GM19372 (cell line): ENCODE measurements around the gene DRG2.

Experiments
- ATAC-seq: cut with Tn5 transposase; IDR thresholded peaks from one replicate; pipeline ENCODE4 v1.9.1; 2021; ENCODE audit warnings: mild to moderate bottlenecking, low read depth, moderate library complexity; ENCODE audit not compliant: unreplicated experiment

DRG2 gene

DNA sequence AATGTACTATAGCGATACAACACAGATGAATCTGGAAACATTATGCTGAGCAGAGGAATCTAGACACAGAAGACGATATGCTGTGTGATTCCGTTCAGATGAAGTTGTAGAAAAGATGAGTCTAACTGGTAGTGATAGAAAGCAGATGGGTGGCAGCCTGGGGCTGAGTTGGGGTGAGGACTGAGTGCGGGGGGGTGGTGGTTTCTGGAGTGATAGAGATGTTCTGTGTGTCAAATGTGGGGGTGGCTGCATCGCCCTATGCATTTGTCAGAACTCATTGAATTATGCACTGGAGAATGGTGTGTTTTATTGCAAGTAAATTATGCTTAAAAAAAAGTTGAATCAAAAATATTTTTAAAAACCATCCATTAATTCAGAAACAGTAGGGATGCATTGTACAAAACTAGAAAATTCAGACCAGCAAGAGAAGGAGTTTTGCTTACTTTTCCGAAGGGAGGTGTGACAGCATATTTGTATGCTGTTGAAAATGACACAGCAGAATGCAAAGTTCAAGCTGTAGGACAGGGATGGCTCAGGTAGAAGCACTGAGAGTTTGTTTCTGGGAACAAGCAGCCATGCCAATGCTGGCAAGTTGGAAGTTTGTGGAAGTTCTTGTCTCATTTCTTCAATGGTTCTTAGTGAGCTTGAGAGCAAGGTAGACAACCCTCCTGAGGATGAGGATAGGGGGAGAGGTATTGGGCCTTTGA, 13.0 kb upstream of the DRG2 start:
- ATAC-seq: no peak

DNA sequence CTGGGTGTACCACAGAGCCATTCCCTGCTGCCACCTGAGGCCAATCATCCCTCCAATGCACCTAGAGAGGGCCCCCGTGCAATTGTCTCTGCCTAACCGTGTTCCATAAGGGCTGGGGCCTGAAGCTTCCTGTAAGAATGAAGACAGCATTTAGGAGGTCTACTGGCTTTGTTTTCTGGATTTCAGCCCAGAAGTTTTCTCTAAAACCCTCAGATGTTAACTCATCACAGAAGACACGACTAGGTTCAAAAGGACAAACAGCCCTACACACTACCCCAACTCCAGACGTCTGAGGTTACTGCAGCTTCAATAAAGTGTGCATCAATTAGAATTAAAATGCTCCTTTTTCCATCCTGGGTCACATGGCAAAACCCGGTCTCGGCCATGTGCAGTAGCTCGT, 10.8 kb upstream of the DRG2 start:
- ATAC-seq: no peak

DNA sequence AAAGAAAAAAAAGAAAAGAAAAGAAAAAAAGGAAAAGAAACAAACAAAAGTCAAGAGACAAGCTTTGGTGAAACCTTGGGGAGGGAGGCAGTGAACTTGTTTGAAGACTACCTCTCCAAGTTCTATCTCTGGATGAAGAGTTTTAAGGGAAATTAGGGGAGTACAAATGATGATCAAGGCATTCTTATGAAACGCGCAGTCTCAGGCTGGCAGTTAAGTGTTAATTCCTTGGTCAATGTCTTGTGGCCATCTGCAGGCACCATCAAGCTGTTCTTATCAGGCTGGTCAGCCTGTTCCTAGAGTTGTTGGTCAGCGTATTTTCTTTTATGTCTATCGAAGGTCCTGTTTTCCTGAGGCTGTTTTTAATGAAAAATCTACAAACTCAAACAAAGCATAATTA, 8.2 kb upstream of the DRG2 start:
- no peak for ATAC-seq

DNA sequence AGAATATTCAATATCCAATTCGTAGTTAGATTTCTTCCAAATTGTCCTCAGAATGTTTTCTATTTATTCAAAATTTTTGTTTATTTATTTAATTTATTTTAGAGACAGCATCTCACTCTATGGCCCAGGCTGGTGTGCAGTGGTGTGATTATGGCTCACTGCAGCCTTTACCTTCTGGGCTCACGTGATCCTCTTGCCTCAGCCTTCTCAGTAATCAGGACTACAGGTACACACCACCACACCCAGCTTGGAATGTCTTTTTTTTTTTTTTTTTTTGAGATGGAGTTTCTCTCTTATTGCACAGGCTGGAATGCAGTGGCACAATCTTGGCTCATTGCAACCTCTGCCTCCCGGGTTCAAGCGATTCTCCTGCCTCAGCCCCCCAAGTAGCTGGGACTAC, 3.5 kb upstream of the DRG2 start:
- ATAC-seq: no peak

DNA sequence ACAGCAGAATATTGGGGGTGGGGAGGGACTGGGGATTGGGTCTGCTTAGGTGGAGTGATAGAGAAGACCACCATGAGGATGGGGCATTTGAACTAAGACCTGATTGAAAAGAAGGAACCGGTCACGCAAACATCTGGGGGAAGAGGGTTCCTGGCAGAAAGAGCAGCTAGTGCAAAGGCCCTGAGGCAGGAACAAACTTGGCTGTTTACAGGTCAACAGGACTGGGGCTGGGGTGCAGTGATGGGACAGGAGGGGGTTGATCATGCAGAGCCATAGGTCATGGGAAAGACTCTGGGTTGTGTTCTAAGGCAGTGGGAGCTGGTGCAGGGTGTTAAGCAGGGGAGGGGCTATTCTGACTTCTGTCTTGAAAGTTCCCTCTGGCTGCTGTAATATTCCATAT, 1.9 kb downstream of the DRG2 start:
- no peak for ATAC-seq

DNA sequence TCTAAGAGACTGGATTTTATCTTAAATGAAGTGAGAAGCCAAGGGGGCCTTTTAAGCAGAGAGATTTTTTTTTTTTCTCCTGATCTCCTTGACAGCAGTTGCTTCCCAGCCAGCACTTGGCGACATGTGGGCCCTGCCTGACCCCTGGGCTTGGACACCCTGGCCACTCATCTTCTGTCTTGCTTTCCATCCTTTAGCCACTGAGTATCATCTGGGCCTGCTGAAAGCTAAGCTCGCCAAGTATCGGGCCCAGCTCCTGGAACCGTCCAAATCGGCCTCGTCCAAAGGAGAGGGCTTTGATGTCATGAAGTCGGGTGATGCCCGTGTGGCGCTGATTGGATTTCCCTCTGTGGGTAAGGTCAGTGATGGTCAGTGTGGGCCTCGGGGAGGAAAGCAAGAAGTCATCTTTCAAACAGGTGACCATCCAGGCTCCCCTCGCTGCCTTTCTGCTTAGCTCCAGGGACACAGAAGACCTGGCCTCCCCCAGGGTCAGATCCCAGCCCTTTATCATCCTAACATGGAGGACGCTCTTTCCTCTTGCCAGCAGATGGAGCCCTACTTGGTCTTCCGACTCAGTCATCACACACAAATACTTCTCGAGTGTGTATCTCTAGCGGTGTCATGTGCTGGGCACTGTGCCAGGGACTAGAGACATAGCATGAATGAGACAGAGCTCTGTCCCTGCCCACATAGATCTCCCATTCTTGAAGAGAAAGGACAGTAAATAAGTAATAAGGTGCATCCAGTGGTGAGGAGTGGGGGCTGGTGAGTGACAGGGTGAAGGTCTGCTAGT, 6.1 kb downstream of the DRG2 start:
- no peak for ATAC-seq

DNA sequence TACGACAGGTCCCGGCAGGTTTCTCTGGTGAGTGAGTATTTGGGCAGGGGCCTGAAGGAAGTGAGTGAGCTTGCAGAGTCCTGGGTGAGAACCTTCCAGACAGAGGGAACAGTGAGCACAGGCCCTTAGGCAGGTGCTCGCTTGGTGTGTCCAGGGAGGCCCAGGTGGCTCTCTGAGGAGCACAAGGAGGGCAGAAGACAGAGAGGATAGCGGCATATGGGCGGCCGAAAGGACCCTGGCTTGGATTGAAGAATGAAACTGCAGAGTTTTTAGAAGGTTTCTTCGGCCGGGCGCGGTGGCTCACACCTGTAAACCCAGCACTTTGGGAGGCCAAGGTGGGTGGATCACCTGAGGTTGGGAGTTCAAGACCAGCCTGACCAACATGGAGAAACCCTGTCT, 6.7 kb downstream of the DRG2 start:
- ATAC-seq: no peak

DNA sequence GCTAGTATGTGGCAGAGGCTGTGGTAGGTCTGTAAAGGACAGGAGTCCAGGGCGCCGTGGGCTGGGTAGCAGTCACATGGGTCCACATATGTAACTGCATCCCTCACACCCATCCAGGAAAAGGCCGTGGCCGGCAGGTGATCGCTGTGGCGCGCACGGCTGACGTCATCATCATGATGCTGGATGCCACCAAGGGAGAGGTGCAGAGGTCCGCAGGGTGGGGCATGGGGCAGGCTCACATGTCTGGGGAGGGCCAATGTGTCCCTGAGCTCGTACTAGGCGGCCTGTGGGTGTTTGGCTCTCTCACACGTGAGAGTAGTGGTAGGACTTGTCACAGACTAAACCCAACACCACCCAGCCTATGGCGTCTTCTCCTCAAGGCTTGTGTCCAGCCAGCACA, 11.8 kb downstream of the DRG2 start:
- ATAC-seq: no peak

DNA sequence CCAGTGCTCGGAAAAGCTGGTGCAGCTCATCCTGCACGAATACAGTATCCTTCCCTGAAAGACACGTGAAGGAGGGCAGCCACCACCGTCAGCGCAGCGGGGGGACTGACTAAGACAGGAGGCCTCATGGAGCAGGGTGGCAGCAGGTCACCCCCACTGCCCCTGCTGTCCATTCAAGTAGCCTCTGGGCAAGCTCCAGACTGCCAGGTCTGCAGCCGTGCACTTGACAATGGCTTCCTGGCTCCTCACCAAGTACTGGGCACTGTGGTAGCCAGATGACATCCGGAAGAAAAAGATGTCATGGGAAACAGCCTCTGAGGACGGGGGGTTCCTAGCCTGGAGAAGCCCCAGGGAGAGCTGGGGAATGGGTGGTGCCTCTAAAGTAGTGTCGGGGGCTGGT, 12.9 kb downstream of the DRG2 start:
- no peak for ATAC-seq

DNA sequence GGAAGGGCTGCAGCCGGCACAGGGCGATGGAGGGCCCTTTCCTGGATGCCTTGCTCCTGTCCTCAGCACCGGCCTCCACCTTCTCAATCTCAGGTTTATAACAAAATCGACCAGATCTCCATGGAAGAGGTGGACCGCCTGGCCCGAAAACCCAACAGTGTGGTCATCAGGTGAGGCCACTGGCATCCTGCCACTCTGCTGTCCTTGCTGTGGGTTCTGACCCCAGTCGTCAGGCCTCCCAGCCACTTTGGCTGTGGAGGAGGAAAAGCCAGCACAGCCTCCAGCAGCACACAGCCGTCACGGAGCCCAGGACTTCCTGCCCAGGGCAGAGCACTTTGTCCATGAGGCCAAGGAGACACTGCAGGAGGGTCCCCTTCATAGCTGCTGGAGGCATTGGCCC, 14.1 kb downstream of the DRG2 start:
- no peak for ATAC-seq

DNA sequence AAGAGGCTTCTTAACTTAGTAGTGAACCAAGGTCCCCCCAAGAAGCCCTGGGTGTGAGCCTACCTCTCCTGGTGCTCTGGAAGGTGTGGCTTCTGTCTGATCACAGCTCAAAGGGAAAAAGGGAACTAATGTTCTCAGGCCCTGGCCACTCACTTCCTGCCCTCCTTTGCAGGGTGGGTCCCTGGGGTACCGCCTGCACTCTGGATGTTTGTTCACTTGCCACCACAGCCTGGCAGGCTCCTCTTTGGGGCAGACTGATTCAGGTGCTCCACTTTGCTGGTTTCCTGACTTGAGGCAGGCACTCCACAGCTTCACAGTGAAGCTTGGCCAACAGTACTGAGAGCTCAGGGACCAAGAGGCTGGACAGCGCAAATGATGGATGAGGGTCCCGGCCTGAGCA, 14.9 kb downstream of the DRG2 start:
- ATAC-seq: no peak

DNA sequence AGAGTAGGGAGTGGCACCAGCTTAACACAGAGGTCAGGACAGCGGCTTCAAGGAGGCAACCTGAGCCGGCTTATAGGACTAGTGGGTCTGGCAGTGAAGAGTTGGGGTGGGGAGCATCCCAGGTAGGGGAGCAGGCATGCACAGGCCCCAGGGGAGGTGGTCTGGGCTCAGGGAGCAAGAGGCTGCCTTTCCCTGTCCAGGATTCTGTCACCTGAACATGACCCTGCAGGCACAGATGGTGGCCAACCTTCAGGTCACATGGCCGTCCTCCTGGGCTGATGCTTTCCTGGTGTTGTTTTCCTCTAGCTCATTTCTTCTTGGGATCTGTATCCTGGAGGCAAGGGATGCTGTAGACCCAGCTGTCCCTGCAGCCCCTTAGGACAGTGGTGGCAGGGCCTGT, 17.3 kb downstream of the DRG2 start:
- no peak for ATAC-seq

DNA sequence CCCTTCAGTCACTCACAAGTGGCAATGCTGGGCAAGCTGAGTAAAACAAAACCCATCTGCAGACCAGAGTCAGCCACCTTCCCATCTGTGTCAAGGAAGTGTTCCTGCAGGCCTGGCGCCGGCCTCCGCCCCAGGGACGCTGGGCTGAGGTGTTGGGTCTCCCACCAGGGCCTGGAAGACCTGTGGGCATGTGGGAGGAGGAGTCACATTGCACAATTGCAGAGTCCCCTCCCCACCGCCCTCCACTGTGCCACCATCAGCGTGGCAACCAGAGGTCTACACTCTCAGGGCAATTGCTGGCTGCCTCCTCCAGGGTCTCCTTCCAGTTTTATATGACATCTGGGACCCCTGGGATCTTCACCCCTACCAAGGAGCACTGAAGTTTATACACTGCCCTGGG, 17.8 kb downstream of the DRG2 start:
- no peak for ATAC-seq

DNA sequence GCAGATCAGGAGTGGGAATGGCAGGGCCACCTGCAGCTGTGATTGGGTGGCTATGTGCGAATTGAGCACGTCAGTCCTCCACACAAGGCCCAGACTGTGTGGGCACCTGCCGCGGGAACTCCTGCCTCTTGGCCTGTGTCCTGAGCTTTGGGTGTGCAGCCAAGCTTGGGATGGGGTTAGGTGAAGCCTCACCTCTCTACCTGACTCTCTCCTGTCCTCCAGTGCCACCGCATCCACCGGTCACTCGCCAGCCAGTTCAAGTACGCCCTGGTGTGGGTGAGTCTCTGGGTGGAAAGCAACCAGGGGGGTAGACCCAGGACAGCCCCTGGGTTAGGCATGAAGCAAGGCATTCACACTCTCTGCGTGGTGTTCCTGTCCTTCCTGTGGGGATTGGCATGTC, 18.5 kb downstream of the DRG2 start:
- no peak for ATAC-seq

DNA sequence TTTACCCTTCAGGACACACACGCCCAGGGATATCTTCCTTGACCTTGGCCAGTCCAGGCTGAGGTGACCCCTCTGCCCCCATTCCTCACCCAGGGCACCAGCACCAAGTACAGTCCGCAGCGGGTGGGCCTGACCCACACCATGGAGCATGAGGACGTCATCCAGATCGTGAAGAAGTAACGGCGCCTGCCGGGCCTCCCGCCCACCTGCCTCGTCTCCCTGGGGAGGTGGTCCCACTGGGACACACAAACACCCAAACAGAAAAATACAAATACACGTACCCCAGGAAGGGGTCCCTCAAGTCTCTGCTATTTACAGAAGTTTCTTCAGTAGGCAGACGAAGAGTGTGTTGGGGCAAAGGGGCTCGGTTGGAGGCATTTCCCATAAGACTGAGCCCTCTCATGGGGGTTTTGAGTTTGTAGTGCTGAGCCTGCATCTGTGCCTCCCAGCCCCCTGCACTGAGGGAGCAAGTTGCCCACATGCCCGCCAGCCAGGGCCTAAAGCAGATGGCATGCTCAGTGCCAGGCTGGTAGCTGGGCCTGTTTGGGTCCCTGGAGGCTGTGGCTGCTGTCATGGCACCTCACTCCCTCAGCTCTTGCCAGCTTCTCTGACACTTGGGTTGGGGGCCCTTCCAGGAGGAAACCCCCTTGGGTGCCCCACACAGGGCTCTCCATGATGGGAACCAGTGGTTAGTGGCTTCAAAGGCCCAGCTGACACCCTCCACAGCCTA, 19.5 kb downstream of the DRG2 start:
- no peak for ATAC-seq

DNA sequence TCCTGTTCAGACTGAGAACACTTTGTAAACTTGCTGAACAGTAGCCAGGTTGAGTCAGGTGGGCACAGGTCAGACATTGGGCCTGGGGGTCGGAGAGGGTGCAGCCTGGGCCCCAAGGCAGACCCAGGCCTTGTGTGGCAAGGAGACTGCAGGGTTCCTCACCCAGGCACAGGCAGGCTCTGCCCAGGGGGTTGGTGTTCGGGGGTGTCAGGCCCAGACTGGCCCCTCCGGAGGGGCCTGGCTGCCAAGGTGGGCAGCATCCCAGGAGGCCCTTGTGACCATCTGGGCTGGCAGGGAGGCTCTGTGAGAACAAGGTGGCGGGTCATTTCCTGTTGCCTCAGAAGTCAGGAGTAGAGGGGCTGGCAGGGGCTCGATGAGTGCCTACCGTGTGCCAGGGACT, 20.2 kb downstream of the DRG2 start:
- no peak for ATAC-seq

DNA sequence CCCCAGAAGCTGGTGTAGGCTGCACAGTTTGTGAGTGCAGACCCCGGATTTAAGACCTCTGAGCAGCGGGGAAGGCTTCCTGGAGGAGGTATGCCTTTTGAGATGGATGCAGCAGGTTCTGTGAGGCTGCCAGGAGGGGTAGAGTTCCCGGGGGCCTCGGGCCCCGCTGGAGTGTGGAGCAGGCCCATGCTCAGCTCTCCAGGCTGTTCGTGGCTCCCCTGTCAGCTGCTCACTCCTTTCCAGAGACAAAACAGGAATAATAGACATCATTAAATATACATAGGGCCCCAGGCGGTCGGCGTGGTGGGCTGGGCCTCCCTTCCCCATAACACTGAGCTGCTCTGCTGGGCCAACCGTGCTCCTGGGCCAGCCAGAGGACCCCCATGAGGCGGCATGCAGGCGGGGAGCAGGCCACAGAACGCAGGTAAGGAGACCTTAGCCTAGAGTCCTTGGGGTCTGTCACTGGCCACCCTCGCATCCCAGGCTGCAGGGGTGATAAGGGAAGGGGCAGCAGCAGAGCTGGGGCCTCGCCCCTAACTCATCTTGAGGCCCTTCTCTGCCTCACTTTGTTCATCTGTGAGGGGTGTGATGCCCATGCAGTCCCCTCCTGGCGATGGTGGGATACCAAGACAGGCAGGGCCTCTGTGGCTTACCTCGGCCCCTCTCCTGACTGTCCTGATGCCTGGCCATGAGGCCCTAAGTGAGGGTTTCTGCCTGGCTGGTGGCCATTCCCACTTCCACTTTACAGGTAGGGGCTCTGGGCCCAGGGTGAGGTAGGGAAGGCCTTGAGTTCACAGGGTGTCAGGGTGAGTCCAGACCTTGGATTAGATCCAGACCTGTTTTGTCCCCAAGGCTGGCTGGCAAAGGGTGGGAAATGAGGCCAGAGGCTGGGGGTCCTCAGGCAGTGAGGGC, 20.9 kb downstream of the DRG2 start, which contains the start of gene MYO15A:
MYO15A (plus strand) TSS at position 356 of the 912 bp plus-strand sequence. CDS start 10,045 bp downstream, outside the sequence.
- no peak for ATAC-seq

DNA sequence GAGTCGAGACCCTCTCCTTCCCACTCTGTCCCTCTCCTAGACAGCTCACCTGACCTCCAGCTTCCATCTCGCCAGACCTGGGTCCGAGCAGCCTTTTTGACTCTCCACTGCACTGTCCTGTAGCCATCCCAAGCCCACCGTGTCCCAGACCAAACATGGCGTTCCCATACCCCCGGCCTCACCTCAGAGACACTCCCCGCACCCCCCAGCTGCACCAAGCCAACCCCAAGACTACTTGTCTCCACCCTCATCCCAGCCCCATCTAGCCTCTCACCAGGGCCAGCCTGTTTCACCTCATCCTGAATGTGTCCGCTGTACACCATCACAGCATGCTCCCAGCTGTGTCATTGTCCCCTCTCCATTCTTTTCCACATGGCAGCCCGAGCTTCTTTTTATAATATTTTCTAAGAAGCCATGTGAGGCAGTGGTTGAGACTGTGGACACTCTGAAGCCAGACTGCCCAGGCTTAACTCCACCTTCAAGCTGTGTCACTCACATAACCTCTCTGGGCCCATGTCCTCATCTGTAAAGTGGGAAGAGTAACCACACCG, 22.3 kb downstream of the DRG2 start:
- ATAC-seq: no peak

DNA sequence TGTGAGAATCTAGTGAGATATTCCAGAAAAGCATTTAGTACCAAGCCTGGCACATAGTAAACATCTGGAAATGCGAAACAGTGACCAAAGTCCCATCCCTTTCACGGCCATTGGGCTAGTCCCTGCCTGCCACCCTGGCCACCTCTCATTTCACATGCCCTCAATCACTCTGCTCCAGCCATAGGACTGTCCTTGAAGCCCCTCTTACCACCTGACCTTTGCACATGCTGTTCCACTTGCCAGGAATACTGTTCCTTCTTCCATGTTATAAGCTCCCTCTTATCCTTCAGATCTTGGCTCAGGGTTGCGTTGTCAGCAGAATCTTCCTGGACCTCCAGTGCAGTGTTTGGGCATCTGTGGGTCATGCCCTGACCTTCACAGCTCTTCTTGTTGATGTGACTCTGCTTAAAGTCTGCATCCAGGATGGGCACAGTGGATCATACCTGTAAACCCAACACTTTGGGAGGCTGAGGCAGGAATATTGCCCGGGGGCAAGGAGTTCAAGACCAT, 22.9 kb downstream of the DRG2 start:
- no peak for ATAC-seq
